Measurements from ENCODE around the gene CASQ2. TPM values are rescaled to one million over a fixed set of nuclear protein-coding genes. Genes with fewer than 3 reads are reported as not detected.
A peak's percentile ranks its signal among the peaks of the same experiment; 100 is the strongest.

CASQ2 gene
- total and polyA plus RNA-seq, 2 of the 13 experiments (the other 11 are each of a cell fraction or from before 2014, with no cell fraction given), result not detected

DNA sequence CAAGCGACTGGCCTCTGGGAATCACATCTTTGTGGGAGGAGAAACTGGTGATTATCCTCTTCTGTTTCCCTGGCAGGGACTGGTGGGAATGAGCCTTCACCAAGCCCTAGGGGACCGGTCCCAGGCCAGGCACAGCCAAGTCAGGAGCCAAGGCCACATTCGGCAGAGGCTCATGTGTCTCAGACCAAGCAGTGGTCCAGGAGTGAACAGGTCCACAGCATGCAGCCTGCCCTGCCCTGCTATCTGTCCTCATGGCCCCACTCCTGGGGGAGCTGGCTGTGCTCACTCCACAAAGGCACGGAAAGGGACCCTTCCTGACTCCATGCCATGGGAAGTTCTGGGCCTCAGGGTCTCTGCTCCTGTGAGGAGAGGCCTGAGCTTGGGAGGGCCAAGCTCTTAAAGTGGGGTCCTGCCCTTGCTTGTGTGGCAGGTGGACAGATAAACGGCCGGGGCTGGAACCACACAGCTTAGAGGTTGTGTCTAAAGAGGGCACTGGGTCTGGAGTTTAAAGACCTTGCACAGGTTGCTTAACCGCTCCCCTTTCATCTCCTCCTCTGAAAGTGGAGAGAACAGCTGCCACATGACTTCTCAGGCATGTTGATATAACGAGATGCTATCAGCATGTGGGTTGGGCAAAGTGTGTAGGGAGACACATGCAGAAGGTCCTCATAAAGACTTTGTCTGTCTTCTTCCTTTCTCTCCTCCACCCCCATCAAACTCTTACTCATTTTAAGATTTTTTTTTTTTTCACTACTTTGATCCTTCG lies 57.5 kb downstream of the CASQ2 start (continued):
- TF ChIP-seq CREM (IDR thresholded peaks at IDR 0.05) (peak; percentile 41; the same call in 1 of the 2 replicates), CREM (CRISPR knock-in tag; IDR thresholded peaks at IDR 0.05) (no peak), FOSL2 (CRISPR knock-in tag; IDR thresholded peaks at IDR 0.05) (0 out of 2 replicates have a peak, but pooled peaks have one; percentile 37), POLR2A (IDR thresholded peaks at IDR 0.05; ENCODE audit: insufficient read depth in 1 of 2, low read depth in 2 of 2, low read length in 2 of 2) (no peak), ATF7-NPFF (CRISPR knock-in tag; IDR thresholded peaks at IDR 0.05; ENCODE audit: low read depth) (no peak), SP5 (CRISPR knock-in tag; IDR thresholded peaks at IDR 0.05; ENCODE audit: borderline replicate concordance, low read depth) (peak; percentile 87), ZBTB21 (CRISPR knock-in tag; IDR thresholded peaks at IDR 0.05) (no peak), FOXK1 (CRISPR knock-in tag; IDR thresholded peaks at IDR 0.05; ENCODE audit: borderline replicate concordance, low read depth) (peak; percentile 38; the same call in 1 of the 2 replicates), ARID4A (CRISPR knock-in tag; IDR thresholded peaks at IDR 0.05; ENCODE audit: borderline replicate concordance) (peak; percentile 39; the same call in 1 of the 2 replicates), CEBPB (IDR thresholded peaks at IDR 0.05; ENCODE audit: borderline replicate concordance, low read depth, low read length) (peak; percentile 89), SIX4 (CRISPR knock-in tag; IDR thresholded peaks at IDR 0.05) (peak; percentile 46; the same call in 1 of the 2 replicates), ZNF547 (CRISPR knock-in tag; IDR thresholded peaks at IDR 0.05) (no peak), XBP1 (CRISPR knock-in tag; IDR thresholded peaks at IDR 0.05) (no peak), GATA4 (IDR thresholded peaks at IDR 0.05; ENCODE audit: borderline replicate concordance, low read depth) (peak; percentile 47; the same call in 1 of the 2 replicates), NR2F1 (CRISPR knock-in tag; IDR thresholded peaks at IDR 0.05) (no peak), RXRB (CRISPR knock-in tag; IDR thresholded peaks at IDR 0.05; ENCODE audit: borderline replicate concordance) (peak; percentile 46; the same call in 1 of the 2 replicates), ZNF883 (CRISPR knock-in tag; IDR thresholded peaks at IDR 0.05; ENCODE audit: not compliant biosample characterization) (no peak)
- TF ChIP-seq, protein P1, sequence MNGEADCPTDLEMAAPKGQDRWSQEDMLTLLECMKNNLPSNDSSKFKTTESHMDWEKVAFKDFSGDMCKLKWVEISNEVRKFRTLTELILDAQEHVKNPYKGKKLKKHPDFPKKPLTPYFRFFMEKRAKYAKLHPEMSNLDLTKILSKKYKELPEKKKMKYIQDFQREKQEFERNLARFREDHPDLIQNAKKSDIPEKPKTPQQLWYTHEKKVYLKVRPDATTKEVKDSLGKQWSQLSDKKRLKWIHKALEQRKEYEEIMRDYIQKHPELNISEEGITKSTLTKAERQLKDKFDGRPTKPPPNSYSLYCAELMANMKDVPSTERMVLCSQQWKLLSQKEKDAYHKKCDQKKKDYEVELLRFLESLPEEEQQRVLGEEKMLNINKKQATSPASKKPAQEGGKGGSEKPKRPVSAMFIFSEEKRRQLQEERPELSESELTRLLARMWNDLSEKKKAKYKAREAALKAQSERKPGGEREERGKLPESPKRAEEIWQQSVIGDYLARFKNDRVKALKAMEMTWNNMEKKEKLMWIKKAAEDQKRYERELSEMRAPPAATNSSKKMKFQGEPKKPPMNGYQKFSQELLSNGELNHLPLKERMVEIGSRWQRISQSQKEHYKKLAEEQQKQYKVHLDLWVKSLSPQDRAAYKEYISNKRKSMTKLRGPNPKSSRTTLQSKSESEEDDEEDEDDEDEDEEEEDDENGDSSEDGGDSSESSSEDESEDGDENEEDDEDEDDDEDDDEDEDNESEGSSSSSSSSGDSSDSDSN (CRISPR knock-in tag; IDR thresholded peaks at IDR 0.05), result peak; percentile 28; the same call in 1 of the 2 replicates
- TF ChIP-seq, protein P2, sequence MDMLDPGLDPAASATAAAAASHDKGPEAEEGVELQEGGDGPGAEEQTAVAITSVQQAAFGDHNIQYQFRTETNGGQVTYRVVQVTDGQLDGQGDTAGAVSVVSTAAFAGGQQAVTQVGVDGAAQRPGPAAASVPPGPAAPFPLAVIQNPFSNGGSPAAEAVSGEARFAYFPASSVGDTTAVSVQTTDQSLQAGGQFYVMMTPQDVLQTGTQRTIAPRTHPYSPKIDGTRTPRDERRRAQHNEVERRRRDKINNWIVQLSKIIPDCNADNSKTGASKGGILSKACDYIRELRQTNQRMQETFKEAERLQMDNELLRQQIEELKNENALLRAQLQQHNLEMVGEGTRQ (IDR thresholded peaks at IDR 0.05; ENCODE audit: low read depth, low read length), result peak; percentile 52
- TF ChIP-seq, protein P2 (CRISPR knock-in tag; IDR thresholded peaks at IDR 0.05; ENCODE audit: borderline replicate concordance), result peak; percentile 35; the same call in 1 of the 2 replicates
